H1 (cell line): ENCODE data around the gene INVS. TPM values are rescaled to one million over a fixed set of nuclear protein-coding genes. Genes with fewer than 3 reads are reported as not detected.

Source experiments
- CTCF ChIA-PET: fragments of 300-600 bp; sonication (Branson Sonifier 250); formaldehyde crosslinking; loops from one replicate; lab custom pipeline; 2021; ENCODE audit not compliant: partially characterized antibody; lab: Charles Lee
- POLR2A ChIA-PET: fragments of 300-600 bp; sonication (Branson Sonifier 250); formaldehyde crosslinking; loops from one replicate; lab custom pipeline; 2021; ENCODE audit warnings: inconsistent platforms; ENCODE audit not compliant: partially characterized antibody; lab: Charles Lee
- DNase-seq, 2 experiments: peaks; one replicate each; pipeline versions ENCODE4 v3.0.0 to v3.0.0-alpha.2; 2010 to 2022; ENCODE audit warnings: low spot score in 2 of 2, low read depth in 1 of 2, mixed read lengths in 1 of 2
- FAIRE-seq: peaks from 2 replicates; lab custom pipeline; 2011; peaks lifted over from hg19 to GRCh38; lab: Jason Lieb, UNC
- H2AFZ ChIP-seq: 2 replicates; pipeline ENCODE4 v1.8.1; 2012; ENCODE audit warnings: low read length, inconsistent platforms
- H2AK5ac ChIP-seq: 2 replicates; pipeline ENCODE4 v1.6.1; 2013; ENCODE audit warnings: low read depth, low read length
- H2BK120ac ChIP-seq: replicated peaks from 2 replicates; pipeline ENCODE3; 2013; ENCODE audit warnings: low read depth, low read length, inconsistent platforms
- H2BK12ac ChIP-seq: 2 replicates; pipeline ENCODE4 v1.6.1; 2013; ENCODE audit warnings: low read depth, low read length
- H2BK15ac ChIP-seq: 2 replicates; pipeline ENCODE4 v1.6.1; 2013; ENCODE audit warnings: low read length
- H2BK20ac ChIP-seq: 2 replicates; pipeline ENCODE4 v1.6.1; 2013; ENCODE audit warnings: low read length
- H2BK5ac ChIP-seq: 2 replicates; pipeline ENCODE4 v1.6.1; 2013; ENCODE audit warnings: low read depth, low read length
- H3K14ac ChIP-seq: 2 replicates; pipeline ENCODE4 v1.6.1; 2013; ENCODE audit warnings: inconsistent platforms; ENCODE audit not compliant: insufficient read length
- H3K18ac ChIP-seq: 2 replicates; pipeline ENCODE4 v1.6.1; 2013; ENCODE audit warnings: low read length; ENCODE audit errors: extremely low read depth
- H3K23ac ChIP-seq: 2 replicates; pipeline ENCODE4 v1.6.1; 2013; ENCODE audit warnings: inconsistent platforms; ENCODE audit not compliant: insufficient read length
- H3K23me2 ChIP-seq: 2 replicates; pipeline ENCODE4 v1.6.1; 2013; ENCODE audit warnings: low read depth, low read length
- H3K27ac ChIP-seq: 2 replicates; pipeline ENCODE4 v1.6.1; 2011; ENCODE audit warnings: low read depth, low read length, inconsistent platforms
- H3K27me3 ChIP-seq, 4 experiments: replicated peaks in 1 of 4; 1 replicate in 1 of 4; 2 replicates in 3 of 4; pipeline versions ENCODE4 v1.6.1 to v1.8.1; 2011 to 2013; ENCODE audit warnings: low read length in 3 of 4, mild to moderate bottlenecking in 3 of 4, inconsistent platforms in 2 of 4, mixed read lengths in 2 of 4, moderate library complexity in 1 of 4; ENCODE audit not compliant: control insufficient read depth in 3 of 4, insufficient read depth in 3 of 4; ENCODE audit errors: extremely low read depth in 1 of 4
- H3K36me3 ChIP-seq, 4 experiments: 2 replicates each; pipeline versions ENCODE4 v1.6.1 to v1.8.1; 2011 to 2013; ENCODE audit warnings: mild to moderate bottlenecking in 4 of 4, low read length in 3 of 4, moderate library complexity in 2 of 4, control low read depth in 1 of 4, inconsistent platforms in 1 of 4; ENCODE audit not compliant: insufficient read depth in 4 of 4, control insufficient read depth in 2 of 4
- H3K4ac ChIP-seq: replicated peaks from 2 replicates; pipeline ENCODE3; 2013; ENCODE audit warnings: low read length, low read depth, mixed read lengths, inconsistent platforms; ENCODE audit not compliant: insufficient read length
- H3K4me1 ChIP-seq, 4 experiments: replicated peaks in 1 of 4; 1 replicate in 1 of 4; 2 replicates in 3 of 4; pipeline versions ENCODE4 v1.6.1 to v1.8.1; 2011 to 2013; ENCODE audit warnings: low read length in 3 of 4, inconsistent platforms in 2 of 4, mixed read lengths in 1 of 4; ENCODE audit not compliant: insufficient read depth in 4 of 4, control insufficient read depth in 3 of 4
- H3K4me2 ChIP-seq, 2 experiments: 2 replicates each; pipeline versions ENCODE4 v1.6.1 to v1.8.1; 2011 to 2013; ENCODE audit warnings: low read depth in 2 of 2, low read length in 2 of 2, control low read depth in 1 of 2, inconsistent platforms in 1 of 2, mild to moderate bottlenecking in 1 of 2; ENCODE audit not compliant: insufficient read depth in 1 of 2
- H3K4me3 ChIP-seq, 4 experiments: fragments of 200-600, 300-600 bp in 1 of 4; sonication (generic), shearing (Covaris generic), sonication (Bioruptor Twin) in 1 of 4; 2 replicates each; pipeline versions ENCODE4 v1.5.1 to v1.8.1; 2011 to 2016; ENCODE audit warnings: low read length in 4 of 4, low read depth in 3 of 4, control low read depth in 2 of 4, inconsistent platforms in 2 of 4, mild to moderate bottlenecking in 2 of 4, mixed read lengths in 1 of 4, moderate library complexity in 1 of 4; ENCODE audit not compliant: insufficient read depth in 2 of 4; ENCODE audit errors: extremely low read depth in 1 of 4
- H3K56ac ChIP-seq: replicated peaks from 2 replicates; pipeline ENCODE3; 2013; ENCODE audit warnings: low read depth, mild to moderate bottlenecking, mixed read lengths, low read length, inconsistent platforms; ENCODE audit not compliant: insufficient read length
- H3K79me1 ChIP-seq: 2 replicates; pipeline ENCODE4 v1.6.1; 2013; ENCODE audit warnings: low read depth, low read length, control low read depth
- H3K79me2 ChIP-seq, 2 experiments: 2 replicates each; pipeline versions ENCODE4 v1.6.1 to v1.8.1; 2012 to 2013; ENCODE audit warnings: low read length in 2 of 2, mild to moderate bottlenecking in 2 of 2, inconsistent platforms in 1 of 2; ENCODE audit not compliant: insufficient read depth in 2 of 2, control insufficient read depth in 1 of 2
- H3K9ac ChIP-seq, 4 experiments: replicated peaks in 1 of 4; 1 replicate in 1 of 4; 2 replicates in 3 of 4; pipeline versions ENCODE4 v1.6.1 to v1.8.1; 2011 to 2013; ENCODE audit warnings: low read depth in 3 of 4, low read length in 3 of 4, control low read depth in 2 of 4, mild to moderate bottlenecking in 2 of 4, moderate library complexity in 2 of 4, inconsistent platforms in 1 of 4; ENCODE audit errors: extremely low read depth in 1 of 4
- H3K9me3 ChIP-seq, 2 experiments: 2 replicates each; pipeline versions ENCODE4 v1.6.1 to v1.8.1; 2012 to 2013; ENCODE audit warnings: mild to moderate bottlenecking in 2 of 2, moderate library complexity in 2 of 2, control low read depth in 1 of 2, inconsistent platforms in 1 of 2, low read depth in 1 of 2, low read length in 1 of 2, mixed read lengths in 1 of 2; ENCODE audit not compliant: insufficient read depth in 2 of 2
- H4K20me1 ChIP-seq, 2 experiments: replicated peaks in 1 of 2; 2 replicates each; pipeline versions ENCODE3 to v1.8.1; 2011 to 2013; ENCODE audit warnings: inconsistent platforms in 2 of 2, low read length in 2 of 2, mild to moderate bottlenecking in 1 of 2; ENCODE audit not compliant: insufficient read depth in 2 of 2, control insufficient read depth in 1 of 2
- H4K5ac ChIP-seq: 2 replicates; pipeline ENCODE4 v1.6.1; 2013; ENCODE audit warnings: low read length, low read depth, mixed read lengths, inconsistent platforms; ENCODE audit not compliant: insufficient read length
- H4K8ac ChIP-seq: 2 replicates; pipeline ENCODE4 v1.8.0; 2013; ENCODE audit warnings: mild to moderate bottlenecking, moderate library complexity, low read length, inconsistent platforms; ENCODE audit not compliant: insufficient read depth; ENCODE audit errors: extremely low read depth
- H4K91ac ChIP-seq: replicated peaks from 2 replicates; pipeline ENCODE3; 2013; ENCODE audit warnings: low read length, mixed read lengths, inconsistent platforms; ENCODE audit not compliant: insufficient read length
- RAD21 ChIP-seq, 2 experiments: IDR thresholded peaks in 1 of 2; conservative IDR thresholded peaks in 1 of 2; 2 replicates each; pipeline ENCODE4 v1.6.1; 2011; ENCODE audit warnings: low read depth in 2 of 2, low read length in 2 of 2, improper control_type of control experiment in 1 of 2, inconsistent platforms in 1 of 2, mild to moderate bottlenecking in 1 of 2, moderate library complexity in 1 of 2
- ZNF274 ChIP-seq: IDR thresholded peaks from 2 replicates; pipeline ENCODE4 v1.7.0; 2012; ENCODE audit warnings: low read length, borderline replicate concordance; ENCODE audit errors: extremely low read depth
- WGBS, 2 experiments: shearing (Covaris generic) in 1 of 2; methylation state at CpG; one replicate each; pipeline versions ENCODE4 v1.1.6 to v1.1.7; 2013 to 2015; ENCODE audit warnings: low lambda C conversion rate in 2 of 2, mixed read lengths in 2 of 2, inconsistent platforms in 1 of 2, low coverage in 1 of 2, missing lambda C conversion rate in 1 of 2; ENCODE audit not compliant: insufficient replicate concordance in 2 of 2, insufficient coverage in 1 of 2, insufficient read length in 1 of 2; ENCODE audit errors: extremely low coverage in 1 of 2, missing lambda C conversion rate in 1 of 2; 5-methylcytosine and 5-hydroxymethylcytosine counted together
- polyA plus RNA-seq, 7 experiments: library from polyadenylated mRNA; depleted of rRNA in 3 of 7; stranded (reverse) in 5 of 7; unstranded in 2 of 7; fragments of >200 nt in 5 of 7; fragments of 200-250 nt in 2 of 7; gene quantifications; 1 replicate in 5 of 7; 2 replicates in 1 of 7; 4 replicates in 1 of 7; pipeline versions ENCODE4 v1.2.1 to v1.2.3, GENCODE V29; 2011 to 2013; ENCODE audit warnings: missing spikeins in 2 of 7, mixed read lengths in 2 of 7
- total RNA-seq: library from RNA; stranded (reverse); fragmentation: NEBNext Ultra II Directional; extraction: Animal tissue kit (Norgen Biotek cat#: 25700); gene quantifications from 2 replicates; pipeline ENCODE4 v1.2.1, GENCODE V29; 2021

The INVS gene
- total and polyA plus RNA-seq, 2 of the 8 experiments (the other 6 are each of a cell fraction or from before 2014, with no cell fraction given): 4.1 to 6.9 TPM

- Histone ChIP-seq H3K9ac (no peak overlapping the region), H3K4me1 (no peaks in the 10 kb centered on the region), H4K20me1 (no peaks in the 10 kb centered on the region), H4K5ac (no peak overlapping the region), H3K23me2 (no peaks in the 10 kb centered on the region), H3K18ac (no peak overlapping the region), H3K4me3 (no peak overlapping the region), H3K56ac (no peak overlapping the region), H3K14ac (no peak overlapping the region), H2BK15ac (no peak overlapping the region), H2BK120ac (no peak overlapping the region), H3K27ac (no peak overlapping the region), H3K79me2 (no peaks in the 10 kb centered on the region), H2BK12ac (no peak overlapping the region), H2AK5ac (no peak overlapping the region), H3K9me3 (no peaks in the 10 kb centered on the region), H2BK20ac (no peak overlapping the region), H3K23ac (no peak overlapping the region), H2BK5ac (no peak overlapping the region), H4K91ac (no peak overlapping the region), H3K79me1 (no peaks in the 10 kb centered on the region), H3K4me2 (no peak overlapping the region), H3K27me3 (no peaks in the 10 kb centered on the region), H2AFZ (no peak overlapping the region), H3K36me3 (no peaks in the 10 kb centered on the region), H3K4ac (no peak overlapping the region), H4K8ac (no peak overlapping the region)
- FAIRE-seq (no peak), DNase-seq (no peak)
- ChIA-PET CTCF (interaction anchor here (1.2 kb wide), 1 partner anchor 115 kb away, joined by 3 read pairs; no protein-coding TSS in a partner anchor), POLR2A (no interaction called here)
- WGBS, 2 experiments: 91% methylated on average over 3 of the region's 3 CpGs; no CpG with 5 or more reads in 1 of the 2 experiments
- TF ChIP-seq ZNF274: no peak
- TF ChIP-seq RAD21 (IDR thresholded peaks at IDR 0.05 in 1 of 2, conservative IDR thresholded peaks at IDR 0.05 in 1 of 2; ENCODE audit: low read depth in 2 of 2, low read length in 2 of 2): no peak
Measured at GRCh38 chr9:100206899-100207298, 107.9 kb downstream of the INVS start.
